Thyroid gland (tissue), 4 donors: Measurements from ENCODE around the gene TRIM71.

ENCODE experiments used
- POLR2A ChIP-seq, 2 donors: fragments of 450-650 bp; IDR thresholded peaks; one replicate each; pipeline ENCODE4 v1.6.1; 2017; ENCODE audit warnings: antibody characterized with exemption in 2 of 2, mild to moderate bottlenecking in 2 of 2, moderate library complexity in 1 of 2
- TF ChIP-seq, protein P1 (sequence below), 6 experiments: fragments of 200-600 bp in 3 of 6; fragments of 450-650 bp in 3 of 6; sonication (generic) in 3 of 6; IDR thresholded peaks; one replicate each; pipeline ENCODE4 v1.5.1; 2016 to 2019; ENCODE audit warnings: antibody characterized with exemption in 6 of 6, mild to moderate bottlenecking in 2 of 6, inconsistent platforms in 1 of 6, moderate library complexity in 1 of 6

DNA sequence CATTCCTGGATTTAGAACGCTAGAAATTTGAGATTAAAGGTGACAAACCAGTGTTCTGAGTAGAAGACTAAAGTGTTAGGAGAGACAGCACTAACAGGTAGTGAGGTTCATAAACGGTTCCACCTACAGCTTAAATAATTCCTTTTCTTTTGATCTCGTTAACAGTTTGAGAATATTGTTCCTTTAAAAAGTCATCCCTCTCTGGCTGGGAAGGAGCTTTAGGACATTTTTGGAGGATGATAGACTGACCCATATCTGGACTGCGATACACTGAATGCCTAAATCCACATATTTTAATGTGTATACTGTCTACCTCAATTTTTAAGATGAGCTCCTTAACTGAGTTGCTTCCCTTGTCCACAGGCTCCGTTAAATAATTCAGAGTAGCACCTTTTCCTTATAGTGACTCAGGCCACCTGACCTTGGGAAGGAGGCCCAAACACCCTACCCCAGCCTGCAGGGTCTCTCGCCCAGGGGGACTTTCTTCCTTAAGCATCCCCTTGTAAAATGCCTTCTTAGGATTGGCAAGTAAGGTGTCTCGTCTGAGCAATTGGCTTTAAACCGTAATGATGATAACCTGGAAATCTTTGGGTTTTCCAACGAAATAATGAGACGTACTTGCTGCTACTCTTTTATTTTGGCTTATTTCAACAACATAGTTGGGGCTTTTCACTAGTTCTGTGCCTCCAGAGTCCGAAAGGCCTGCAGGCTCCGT, 3.3 kb downstream of the TRIM71 start:
- TF ChIP-seq POLR2A (IDR thresholded peaks at IDR 0.05) = no peak
- TF ChIP-seq, protein P1, sequence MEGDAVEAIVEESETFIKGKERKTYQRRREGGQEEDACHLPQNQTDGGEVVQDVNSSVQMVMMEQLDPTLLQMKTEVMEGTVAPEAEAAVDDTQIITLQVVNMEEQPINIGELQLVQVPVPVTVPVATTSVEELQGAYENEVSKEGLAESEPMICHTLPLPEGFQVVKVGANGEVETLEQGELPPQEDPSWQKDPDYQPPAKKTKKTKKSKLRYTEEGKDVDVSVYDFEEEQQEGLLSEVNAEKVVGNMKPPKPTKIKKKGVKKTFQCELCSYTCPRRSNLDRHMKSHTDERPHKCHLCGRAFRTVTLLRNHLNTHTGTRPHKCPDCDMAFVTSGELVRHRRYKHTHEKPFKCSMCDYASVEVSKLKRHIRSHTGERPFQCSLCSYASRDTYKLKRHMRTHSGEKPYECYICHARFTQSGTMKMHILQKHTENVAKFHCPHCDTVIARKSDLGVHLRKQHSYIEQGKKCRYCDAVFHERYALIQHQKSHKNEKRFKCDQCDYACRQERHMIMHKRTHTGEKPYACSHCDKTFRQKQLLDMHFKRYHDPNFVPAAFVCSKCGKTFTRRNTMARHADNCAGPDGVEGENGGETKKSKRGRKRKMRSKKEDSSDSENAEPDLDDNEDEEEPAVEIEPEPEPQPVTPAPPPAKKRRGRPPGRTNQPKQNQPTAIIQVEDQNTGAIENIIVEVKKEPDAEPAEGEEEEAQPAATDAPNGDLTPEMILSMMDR (IDR thresholded peaks at IDR 0.05) = no peak
